ENCODE measurements around the gene RHOBTB1.

DNA sequence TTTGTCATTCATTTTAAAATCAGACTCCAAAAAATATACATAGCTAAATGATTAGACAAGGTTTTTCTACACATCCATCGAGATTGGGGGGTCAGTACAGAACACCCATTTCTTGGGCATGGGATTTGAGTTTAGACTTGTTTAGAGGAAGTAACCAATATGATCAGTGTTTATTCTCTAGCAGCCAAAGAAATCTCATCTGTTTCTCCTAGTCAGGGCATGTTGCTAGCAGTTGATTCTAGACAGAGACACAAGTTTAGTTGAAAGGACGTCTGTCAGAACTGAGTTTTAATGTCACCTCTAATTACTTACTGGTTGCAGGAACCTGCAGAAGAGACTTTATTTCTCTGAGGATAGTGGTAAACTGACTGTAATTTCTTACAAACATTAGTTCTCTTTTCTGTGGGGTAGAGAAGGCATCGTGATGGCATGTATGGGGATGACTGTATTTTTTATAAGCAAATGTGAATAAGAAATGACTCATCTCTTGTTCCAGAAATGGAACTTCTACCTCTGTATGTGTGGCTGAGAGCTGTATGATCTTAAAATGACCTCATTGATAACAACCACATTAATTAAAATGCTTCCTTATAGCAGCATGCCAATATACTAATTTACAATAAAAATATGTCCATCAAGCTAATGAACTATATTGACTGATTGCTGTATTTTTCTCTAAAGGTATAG is 30.6 kb upstream of the RHOBTB1 start:
- TF ChIP-seq GLIS3 (CRISPR knock-in tag; IDR thresholded peaks at IDR 0.05) (no peak), ZNF565 (CRISPR knock-in tag; conservative IDR thresholded peaks at IDR 0.05; ENCODE audit: low read depth) (no peak)

All from SK-N-SH treated with all-trans-retinoic acid at 6 μM for 48 hours (cell line).